ENCODE results near the gene P2RX2.

The P2RX2 gene

GRCh38 chr12:132621657-132622435 lies 3.3 kb downstream of the P2RX2 start:
- no peak for DNase-seq

- DNase-seq: no peak
These were observed 4.0 kb downstream of the P2RX2 start for GRCh38 chr12:132622437-132623071.

GRCh38 chr12:132623072-132623869 lies 4.7 kb downstream of the P2RX2 start:
- DNase-seq: no peak

- no peak for DNase-seq
These were observed 5.7 kb downstream of the P2RX2 start for GRCh38 chr12:132624186-132624855.

GRCh38 chr12:132624910-132625630 lies 6.5 kb downstream of the P2RX2 start:
- DNase-seq: no peak

GRCh38 chr12:132625731-132626430 lies 7.3 kb downstream of the P2RX2 start:
- no peak for DNase-seq

- DNase-seq: no peak
These were observed 10.8 kb downstream of the P2RX2 start for GRCh38 chr12:132629330-132629729.

- no peak for DNase-seq
These were observed 12.1 kb downstream of the P2RX2 start for GRCh38 chr12:132630672-132631071.

- DNase-seq: no peak
These were observed 13.1 kb downstream of the P2RX2 start for GRCh38 chr12:132631666-132632065.

- no peak for DNase-seq
These were observed 14.1 kb downstream of the P2RX2 start for GRCh38 chr12:132632521-132633228.

- DNase-seq: no peak
These were observed 14.8 kb downstream of the P2RX2 start for GRCh38 chr12:132633398-132633797.

- no peak for DNase-seq
These were observed 15.3 kb downstream of the P2RX2 start for GRCh38 chr12:132633901-132634300.

GRCh38 chr12:132634411-132634990 lies 15.9 kb downstream of the P2RX2 start:
- no peak for DNase-seq

GRCh38 chr12:132635076-132635955 lies 16.7 kb downstream of the P2RX2 start:
- no peak for DNase-seq

GRCh38 chr12:132637811-132638210 lies 19.2 kb downstream of the P2RX2 start:
- no peak for DNase-seq

- no peak for DNase-seq
These were observed 20.2 kb downstream of the P2RX2 start for GRCh38 chr12:132638541-132639408.

GRCh38 chr12:132639956-132640520 lies 21.5 kb downstream of the P2RX2 start:
- no peak for DNase-seq

GRCh38 chr12:132640936-132641335 lies 22.4 kb downstream of the P2RX2 start:
- no peak for DNase-seq

Measured in RPMI8226 (cell line).